ENCODE results near the gene CLDND2. TPM values are rescaled to one million over a fixed set of nuclear protein-coding genes. Genes with fewer than 3 reads are reported as not detected.
"Not testable (repeated sequence)": the region's sequence is repeated elsewhere in the genome, so short reads cannot be mapped to it uniquely, and the experiment has no call there.

The CLDND2 gene
- total RNA-seq, 4 donors from 2014 or later: not detected

DNA sequence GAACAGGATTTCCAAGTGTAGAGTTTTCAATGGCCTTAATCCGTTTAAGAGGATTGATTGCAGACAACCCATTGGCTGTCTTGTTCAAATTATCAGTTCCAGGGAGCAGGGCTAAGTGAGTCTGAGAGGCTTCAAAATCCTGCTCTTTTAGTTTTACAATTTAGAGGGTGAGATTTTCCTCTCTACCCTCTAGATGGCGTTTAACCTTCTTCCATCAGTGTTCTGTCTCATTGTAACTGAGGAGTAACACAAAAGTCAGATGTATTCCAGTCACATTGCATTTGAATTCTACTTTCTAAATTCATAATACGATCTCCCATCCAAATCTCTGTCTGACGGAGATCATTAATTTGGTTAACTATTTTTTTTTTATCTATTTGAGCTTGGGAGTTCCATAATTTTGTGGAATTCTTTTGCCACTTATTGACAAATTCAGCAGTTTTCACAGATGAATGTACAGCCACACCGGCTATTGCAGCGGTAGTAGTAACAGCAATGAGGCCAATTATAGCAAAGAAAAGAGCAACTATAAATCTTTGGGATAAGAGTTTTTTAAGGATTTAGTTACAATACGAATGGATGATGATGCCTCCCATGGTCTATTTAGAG lies 29.4 kb upstream of the CLDND2 start:
- Histone ChIP-seq H3K9me3 (peaks cover 0 to 18% (median 0%) of the 10 kb centered on the region in 3 donors), H3K27ac (no peak overlapping the region), H3K27me3 (no peaks in the 10 kb centered on the region), H3K4me3 (no peak overlapping the region), H3K36me3 (no peaks in the 10 kb centered on the region), H3K4me1 (peaks cover 0 to 13% (median 5%) of the 10 kb centered on the region in 3 donors)
- WGBS, 2 donors (ENCODE audit: low coverage in 1 of 2): 36 to 44% methylated on average over 6 to 7 of the region's 7 CpGs
- ATAC-seq: no peak
- no peak for TF ChIP-seq POLR2A (IDR thresholded peaks at IDR 0.05)
- TF ChIP-seq, protein P1, sequence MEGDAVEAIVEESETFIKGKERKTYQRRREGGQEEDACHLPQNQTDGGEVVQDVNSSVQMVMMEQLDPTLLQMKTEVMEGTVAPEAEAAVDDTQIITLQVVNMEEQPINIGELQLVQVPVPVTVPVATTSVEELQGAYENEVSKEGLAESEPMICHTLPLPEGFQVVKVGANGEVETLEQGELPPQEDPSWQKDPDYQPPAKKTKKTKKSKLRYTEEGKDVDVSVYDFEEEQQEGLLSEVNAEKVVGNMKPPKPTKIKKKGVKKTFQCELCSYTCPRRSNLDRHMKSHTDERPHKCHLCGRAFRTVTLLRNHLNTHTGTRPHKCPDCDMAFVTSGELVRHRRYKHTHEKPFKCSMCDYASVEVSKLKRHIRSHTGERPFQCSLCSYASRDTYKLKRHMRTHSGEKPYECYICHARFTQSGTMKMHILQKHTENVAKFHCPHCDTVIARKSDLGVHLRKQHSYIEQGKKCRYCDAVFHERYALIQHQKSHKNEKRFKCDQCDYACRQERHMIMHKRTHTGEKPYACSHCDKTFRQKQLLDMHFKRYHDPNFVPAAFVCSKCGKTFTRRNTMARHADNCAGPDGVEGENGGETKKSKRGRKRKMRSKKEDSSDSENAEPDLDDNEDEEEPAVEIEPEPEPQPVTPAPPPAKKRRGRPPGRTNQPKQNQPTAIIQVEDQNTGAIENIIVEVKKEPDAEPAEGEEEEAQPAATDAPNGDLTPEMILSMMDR (IDR thresholded peaks at IDR 0.05): peak in 2 of 4 experiments; percentile 39 to 48

DNA sequence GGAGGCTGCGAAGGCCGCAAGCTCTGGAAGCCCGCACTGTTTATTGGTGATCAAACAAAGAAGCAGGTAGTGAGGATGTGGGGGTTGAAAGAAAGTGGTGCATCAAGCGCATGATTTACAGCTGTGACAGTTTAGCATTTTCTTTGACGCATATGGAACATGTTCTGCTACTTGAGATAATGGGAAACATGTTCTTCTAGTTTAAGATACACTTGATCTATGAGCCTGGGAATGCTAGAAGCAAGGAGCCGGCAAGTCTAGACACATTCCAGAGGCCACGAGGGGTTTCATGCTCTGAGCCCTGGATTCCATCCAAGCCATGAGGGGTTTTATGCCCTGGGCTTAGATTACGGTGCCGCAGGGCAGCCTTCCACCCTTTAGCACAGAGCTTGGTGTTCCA lies 28.6 kb upstream of the CLDND2 start:
- 72 to 77% methylated on average over 9 of the region's 9 CpGs for WGBS, 2 donors (ENCODE audit: low coverage in 1 of 2)
- not testable (repeated sequence) for H3K27me3 ChIP-seq, ATAC-seq, H3K36me3 ChIP-seq, H3K27ac ChIP-seq, H3K4me3 ChIP-seq
- Histone ChIP-seq H3K9me3 (peaks cover 0 to 11% (median 0%) of the 10 kb centered on the region in 3 donors), H3K4me1 (peaks cover 0 to 13% (median 5%) of the 10 kb centered on the region in 3 donors)

DNA sequence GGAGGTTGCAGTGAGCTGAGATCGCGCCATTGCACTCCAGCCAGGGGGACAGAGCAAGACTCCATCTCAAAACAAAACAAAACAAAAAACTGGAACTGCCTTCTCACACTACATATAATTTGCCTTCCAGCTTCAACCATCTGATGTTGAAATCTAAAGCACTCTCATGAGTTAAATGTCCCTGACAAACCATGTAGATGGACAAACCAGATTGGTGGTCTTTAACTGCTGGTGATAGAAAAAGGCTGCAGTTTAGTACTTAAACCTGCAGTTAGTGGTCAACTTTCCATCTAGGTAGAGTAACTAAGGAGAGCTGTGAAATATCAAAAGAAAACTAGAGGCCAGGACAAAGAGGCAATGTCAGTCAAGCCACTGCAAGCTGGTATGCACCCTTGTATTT lies 27.4 kb upstream of the CLDND2 start:
- H3K4me3 ChIP-seq: no peak overlapping the region
- WGBS, 2 donors (ENCODE audit: low coverage in 1 of 2): 81% methylated on average over 2 of the region's 2 CpGs; no CpG with 5 or more reads in 1 of the 2 donors
- no peak for ATAC-seq
- peaks cover 0 to 13% (median 5%) of the 10 kb centered on the region in 3 donors for H3K4me1 ChIP-seq
- H3K36me3 ChIP-seq: no peaks in the 10 kb centered on the region
- no peaks in the 10 kb centered on the region for H3K27me3 ChIP-seq
- no peak overlapping the region for H3K27ac ChIP-seq
- TF ChIP-seq, protein P1 (IDR thresholded peaks at IDR 0.05): no peak
- TF ChIP-seq EP300 (IDR thresholded peaks at IDR 0.05): no peak
- TF ChIP-seq POLR2AphosphoS5 (IDR thresholded peaks at IDR 0.05): no peak
- no peak for TF ChIP-seq POLR2A (IDR thresholded peaks at IDR 0.05)
- H3K9me3 ChIP-seq: no peaks in the 10 kb centered on the region

DNA sequence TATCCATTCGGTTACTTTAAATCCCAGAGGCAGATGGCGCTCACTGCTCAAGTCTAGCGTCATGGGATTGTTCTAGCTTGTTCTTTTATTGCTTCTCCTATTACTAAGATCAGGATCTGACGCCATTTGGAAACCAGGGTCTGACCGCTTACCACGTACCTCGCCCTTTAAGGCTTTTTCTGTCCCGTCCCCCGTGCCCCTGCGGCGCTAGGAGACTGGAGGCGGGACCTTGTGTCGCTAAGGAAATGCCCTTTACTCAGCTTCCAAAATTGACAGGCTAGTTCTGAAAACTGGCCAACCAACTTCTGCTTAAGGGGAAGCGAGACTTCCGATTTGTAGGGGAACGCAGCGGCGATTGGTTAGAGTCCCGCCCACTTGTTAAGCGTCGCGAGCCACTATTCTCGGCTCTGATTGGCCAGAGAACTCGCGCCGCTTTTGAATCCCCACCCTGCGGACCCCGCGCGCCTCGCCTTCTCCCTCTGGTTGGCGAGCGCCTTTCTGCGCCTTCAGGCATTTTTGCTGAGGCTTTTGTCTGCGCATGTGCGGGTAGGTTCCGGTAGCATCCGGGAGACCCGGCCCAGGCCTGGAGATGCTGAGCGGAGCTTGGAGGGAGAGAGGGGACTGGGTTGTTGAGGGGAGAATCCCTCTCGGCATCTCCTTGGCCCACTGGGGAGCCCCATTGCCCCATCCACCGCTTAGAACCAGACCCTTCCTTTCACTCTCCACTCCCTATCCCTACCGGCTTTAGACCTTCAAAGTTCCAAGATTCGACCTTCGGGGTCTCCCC lies 25.4 kb upstream of the CLDND2 start:
- WGBS, 2 donors (ENCODE audit: low coverage in 1 of 2): 3 to 7% methylated on average over 12 to 14 of the region's 45 CpGs
- H3K36me3 ChIP-seq: no peaks in the 10 kb centered on the region
- peaks cover 0 to 13% (median 5%) of the 10 kb centered on the region in 3 donors for H3K4me1 ChIP-seq
- TF ChIP-seq EP300 (IDR thresholded peaks at IDR 0.05) (no peak), POLR2A (IDR thresholded peaks at IDR 0.05) (no peak), POLR2AphosphoS5 (IDR thresholded peaks at IDR 0.05) (peak; percentile 61)
- TF ChIP-seq, protein P1 (IDR thresholded peaks at IDR 0.05): no peak
- peak overlapping the region; percentile 20 to 48 for H3K4me3 ChIP-seq
- peak; percentile 99 for ATAC-seq
- H3K27ac ChIP-seq: peak overlapping the region; percentile 16 to 83 (median 83)
- no peaks in the 10 kb centered on the region for H3K27me3 ChIP-seq
- H3K9me3 ChIP-seq: no peaks in the 10 kb centered on the region

DNA sequence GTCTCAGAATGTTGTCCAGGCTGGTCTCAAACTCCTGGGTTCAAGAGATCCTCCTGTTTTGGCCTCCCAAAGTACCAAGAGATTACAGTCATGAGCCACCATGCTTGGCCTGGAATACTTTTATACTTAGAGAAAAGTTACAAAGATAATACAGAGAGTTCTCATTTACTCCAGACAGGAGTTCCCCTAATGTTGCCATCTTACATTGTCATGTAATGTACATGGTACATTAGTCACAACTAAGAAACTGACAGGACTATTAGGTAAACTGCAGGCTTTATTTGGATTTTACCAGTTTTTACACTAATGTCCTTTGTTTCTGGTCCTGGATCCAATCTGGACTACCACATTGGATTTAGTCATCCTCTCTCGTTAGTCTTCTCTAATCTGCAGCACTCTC lies 23.9 kb upstream of the CLDND2 start:
- Histone ChIP-seq H3K9me3 (no peaks in the 10 kb centered on the region), H3K27ac (no peak overlapping the region), H3K27me3 (no peaks in the 10 kb centered on the region), H3K4me3 (no peak overlapping the region), H3K36me3 (no peaks in the 10 kb centered on the region), H3K4me1 (peaks cover 0 to 13% (median 5%) of the 10 kb centered on the region in 3 donors)
- ATAC-seq: no peak
- TF ChIP-seq POLR2AphosphoS5 (IDR thresholded peaks at IDR 0.05) (no peak), POLR2A (IDR thresholded peaks at IDR 0.05) (no peak), EP300 (IDR thresholded peaks at IDR 0.05) (no peak)
- TF ChIP-seq, protein P1 (IDR thresholded peaks at IDR 0.05): no peak
- WGBS, 2 donors (ENCODE audit: low coverage in 1 of 2): 94 to 100% methylated on average over 1 of the region's 1 CpG
